GM12865 (cell line): ENCODE measurements around the gene KIAA1217.

Source experiments
- DNase-seq: peaks from one replicate; pipeline ENCODE4 v3.0.0; 2010; ENCODE audit warnings: low read depth
- H3K4me3 ChIP-seq: 2 replicates; pipeline ENCODE4 v1.5.1; 2011; ENCODE audit warnings: mild to moderate bottlenecking, low read depth, low read length, control low read depth
- CTCF ChIP-seq: IDR thresholded peaks from 2 replicates; pipeline ENCODE4 v1.5.1; 2011; ENCODE audit warnings: low read length, control low read depth, low read depth, inconsistent platforms; ENCODE audit not compliant: insufficient read depth; ENCODE audit errors: missing control alignments

Gene KIAA1217

DNA sequence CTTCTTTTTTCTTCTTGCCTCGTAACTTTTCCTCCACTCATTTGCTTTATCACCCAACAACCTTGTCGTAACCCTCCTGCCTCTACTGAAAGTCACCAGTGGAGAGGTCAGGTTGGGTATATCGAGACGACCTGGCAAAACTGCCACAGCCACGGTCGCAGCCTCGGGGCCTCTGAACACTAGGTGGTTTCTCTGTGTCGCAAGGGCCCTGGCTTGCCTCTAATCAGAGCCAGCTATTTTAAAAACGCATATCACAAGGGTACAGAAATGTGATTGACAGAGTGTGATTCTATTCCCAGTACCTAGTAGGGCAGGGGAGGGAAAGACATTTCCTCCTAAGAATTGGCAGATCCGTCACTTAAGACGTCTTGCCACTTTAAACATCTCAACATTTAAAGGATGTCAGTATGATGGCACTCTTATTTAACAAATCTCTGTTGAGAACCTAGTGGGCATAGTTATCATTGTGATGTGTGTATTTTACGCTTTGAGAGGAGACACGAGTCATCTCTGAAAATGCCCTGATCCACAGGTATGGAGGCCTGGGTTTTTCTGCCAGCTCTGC, 317.2 kb downstream of the KIAA1217 start:
- no peak for DNase-seq
- no peak overlapping the region for H3K4me3 ChIP-seq
- TF ChIP-seq CTCF = no peak

DNA sequence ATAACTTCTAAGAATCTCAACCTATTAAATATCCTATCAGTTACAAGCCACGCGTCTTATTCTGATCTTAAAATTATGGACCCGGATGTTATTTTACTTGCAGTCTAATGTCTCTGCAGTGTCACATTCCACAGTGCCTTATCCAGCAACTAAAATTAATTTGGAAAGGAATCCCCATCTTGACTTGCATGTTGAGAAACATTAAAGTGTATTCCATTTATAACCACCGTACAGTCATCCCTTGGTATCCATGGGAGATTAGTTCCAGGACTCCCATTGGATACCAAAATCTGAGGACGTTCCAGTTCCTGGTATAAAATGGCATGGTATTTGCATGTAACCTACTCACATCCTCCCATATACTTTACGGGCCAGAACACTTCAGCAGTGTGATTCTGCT, 320.0 kb downstream of the KIAA1217 start:
- H3K4me3 ChIP-seq = no peak overlapping the region
- TF ChIP-seq CTCF = no peak
- no peak for DNase-seq

DNA sequence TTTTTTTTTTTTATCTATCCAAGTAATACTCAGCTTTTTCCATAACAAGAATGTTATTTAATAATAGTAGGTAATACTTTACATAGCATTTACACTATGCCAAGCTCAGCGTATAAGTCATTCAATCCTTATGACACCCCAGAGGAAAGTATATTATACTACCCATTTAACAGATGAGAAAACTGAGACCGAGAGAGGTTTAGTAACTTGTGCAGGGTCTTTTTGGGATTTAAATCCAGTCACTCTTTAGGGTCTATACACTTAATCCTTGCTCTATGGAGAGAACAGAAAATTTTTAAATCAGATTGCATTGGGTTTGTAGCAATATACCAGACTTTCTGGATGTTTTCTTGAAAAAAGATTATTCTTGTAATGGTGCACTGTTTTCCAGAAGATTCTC, 322.5 kb downstream of the KIAA1217 start:
- no peak for TF ChIP-seq CTCF
- no peak overlapping the region for H3K4me3 ChIP-seq
- DNase-seq = no peak

DNA sequence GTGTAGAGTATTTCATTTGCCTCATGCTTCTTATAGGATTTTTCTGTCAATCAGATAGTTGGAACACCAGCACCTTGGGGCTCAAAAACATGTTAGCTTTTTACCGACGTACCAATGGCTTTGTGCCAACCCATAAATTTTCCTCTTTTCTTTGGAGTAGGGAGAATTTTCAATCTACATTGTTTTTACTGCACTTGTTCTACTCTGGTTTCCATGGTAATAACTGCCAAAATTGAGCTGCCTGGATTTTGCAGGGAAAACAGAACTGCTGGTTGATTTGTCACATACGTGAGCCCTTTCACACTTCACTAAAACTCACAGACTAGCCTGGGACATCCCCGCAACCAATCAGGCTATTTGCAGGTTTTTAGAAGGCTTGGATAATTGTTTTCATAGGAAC, 325.0 kb downstream of the KIAA1217 start:
- H3K4me3 ChIP-seq = no peak overlapping the region
- DNase-seq = no peak
- no peak for TF ChIP-seq CTCF

DNA sequence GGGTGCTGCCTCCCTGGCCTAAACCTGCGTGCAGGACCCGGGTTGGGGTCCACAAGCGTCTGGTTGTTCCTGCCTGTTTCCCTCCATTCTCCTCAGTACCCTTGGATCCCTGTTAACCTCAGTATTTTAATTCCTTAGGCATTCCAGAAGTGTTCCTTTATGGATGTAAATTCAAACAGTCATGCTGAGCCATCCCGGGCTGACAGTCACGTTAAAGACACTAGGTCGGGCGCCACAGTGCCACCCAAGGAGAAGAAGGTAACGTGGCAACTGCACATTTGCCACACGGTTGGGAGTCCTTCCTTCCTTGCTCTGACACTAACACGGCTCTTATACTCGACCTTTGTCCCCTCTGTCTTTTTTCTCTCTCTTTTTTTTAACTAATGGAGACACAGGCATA, 327.7 kb downstream of the KIAA1217 start:
- H3K4me3 ChIP-seq = no peak overlapping the region
- no peak for TF ChIP-seq CTCF
- no peak for DNase-seq

DNA sequence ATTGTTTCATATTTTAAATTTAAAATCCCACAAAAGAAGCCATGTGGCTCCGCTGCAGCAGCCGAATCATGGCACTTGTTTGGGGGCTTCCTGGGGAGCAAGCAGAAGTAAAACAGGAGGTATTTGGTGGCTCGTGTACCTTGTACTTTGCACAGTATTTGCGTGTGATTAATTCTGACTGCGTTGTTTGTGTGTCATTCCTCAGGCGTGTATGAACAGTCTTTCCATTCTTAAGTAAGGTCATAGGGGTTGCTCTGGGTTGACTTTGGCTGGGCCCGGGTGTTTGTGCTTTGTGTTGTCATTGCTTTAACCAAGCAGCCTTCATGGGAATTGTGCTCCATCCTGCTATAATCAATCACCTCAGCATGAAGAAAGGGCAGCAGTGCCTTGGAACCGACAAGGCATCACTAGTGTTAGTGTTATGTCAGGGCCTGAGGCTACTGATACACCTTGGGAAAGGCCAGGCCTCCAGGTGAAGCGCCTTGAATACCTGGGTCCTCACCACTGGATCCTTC, 332.4 kb downstream of the KIAA1217 start:
- TF ChIP-seq CTCF = no peak
- no peak for DNase-seq
- H3K4me3 ChIP-seq = no peak overlapping the region

DNA sequence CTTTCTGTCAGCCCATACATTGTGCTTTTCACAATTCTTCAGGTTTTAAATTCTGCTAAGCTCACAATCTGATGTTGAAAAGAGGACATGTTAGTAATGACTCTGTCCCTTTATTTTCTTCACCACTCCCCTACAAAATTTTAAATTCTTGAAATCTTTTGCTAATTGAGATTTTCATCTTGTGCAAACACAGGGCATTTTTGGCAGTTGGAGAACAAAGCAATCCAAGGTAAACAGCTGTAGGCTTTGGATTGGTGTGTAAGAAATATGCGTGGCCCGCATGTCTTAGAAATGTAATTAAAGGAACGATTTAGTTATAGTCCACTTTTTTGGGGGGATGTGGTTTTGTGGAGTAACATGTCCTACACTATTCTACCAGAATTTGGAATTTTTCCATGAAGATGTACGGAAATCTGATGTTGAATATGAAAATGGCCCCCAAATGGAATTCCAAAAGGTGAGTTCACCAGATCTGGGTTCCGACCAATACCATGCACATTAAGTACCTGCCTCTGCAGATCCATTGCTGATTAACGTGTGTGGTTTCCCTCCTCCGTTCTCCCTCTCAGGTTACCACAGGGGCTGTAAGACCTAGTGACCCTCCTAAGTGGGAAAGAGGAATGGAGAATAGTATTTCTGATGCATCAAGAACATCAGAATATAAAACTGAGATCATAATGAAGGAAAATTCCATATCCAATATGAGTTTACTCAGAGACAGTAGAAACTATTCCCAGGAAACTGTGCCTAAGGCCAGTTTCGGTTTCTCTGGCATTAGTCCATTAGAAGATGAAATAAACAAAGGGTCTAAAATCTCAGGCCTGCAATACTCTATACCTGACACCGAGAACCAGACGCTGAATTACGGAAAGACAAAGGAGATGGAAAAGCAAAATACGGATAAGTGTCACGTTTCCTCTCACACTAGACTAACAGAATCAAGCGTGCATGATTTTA, 333.7 kb downstream of the KIAA1217 start:
- H3K4me3 ChIP-seq = no peak overlapping the region
- no peak for TF ChIP-seq CTCF
- no peak for DNase-seq
